PC-9 (cell line): ENCODE results near the gene CTRB2. TPM values are rescaled to one million over a fixed set of nuclear protein-coding genes. Genes with fewer than 3 reads are reported as not detected.
A peak's percentile ranks its signal among the peaks of the same experiment; 100 is the strongest.

ENCODE experiments used
- BruUV-seq: library from RNA; stranded (reverse); fragments of 400-500 nt; replicated peaks from 2 replicates; lab custom pipeline; 2021; lab: Mats Ljungman, UMichigan
- CTCF ChIA-PET: fragments of 300-600 bp; sonication (Branson Sonifier 250); formaldehyde crosslinking; loops from one replicate; lab custom pipeline; 2022; ENCODE audit warnings: antibody characterized with exemption; lab: Charles Lee
- POLR2A ChIA-PET: fragments of 300-600 bp; sonication (Branson Sonifier 250); formaldehyde crosslinking; loops from one replicate; lab custom pipeline; 2022; ENCODE audit warnings: antibody characterized with exemption; ENCODE audit not compliant: unreplicated experiment; lab: Charles Lee
- DNase-seq, 2 experiments: peaks; one replicate each; pipeline versions ENCODE4 v3.0.0 to v3.0.0-alpha.2; 2015 to 2022; ENCODE audit warnings: mixed read lengths in 1 of 2
- H2AFZ ChIP-seq: fragments of 200-600 bp; sonication (generic); 2 replicates; pipeline ENCODE4 v1.8.1; 2017; ENCODE audit warnings: antibody characterized with exemption
- H3F3A ChIP-seq: fragments of 200-600 bp; sonication (generic); 2 replicates; pipeline ENCODE4 v1.8.1; 2017; ENCODE audit warnings: antibody characterized with exemption, mild to moderate bottlenecking, low read depth; ENCODE audit not compliant: insufficient read depth
- H3K27ac ChIP-seq: fragments of 200-600 bp; sonication (generic); 2 replicates; pipeline ENCODE4 v1.6.1; 2016; ENCODE audit warnings: mixed run types
- H3K27me3 ChIP-seq: fragments of 200-600 bp; sonication (generic); 2 replicates; pipeline ENCODE4 v1.6.1; 2016; ENCODE audit warnings: low read depth, mixed run types; ENCODE audit not compliant: insufficient read depth
- H3K36me3 ChIP-seq: fragments of 200-600 bp; sonication (generic); 2 replicates; pipeline ENCODE4 v1.6.1; 2016; ENCODE audit warnings: low read depth, mixed run types
- H3K4me1 ChIP-seq: fragments of 200-600 bp; sonication (generic); replicated peaks from 2 replicates; pipeline ENCODE4 v1.6.1; 2016; ENCODE audit warnings: mixed run types; ENCODE audit not compliant: insufficient read depth
- H3K4me2 ChIP-seq: fragments of 200-600 bp; sonication (generic); 2 replicates; pipeline ENCODE4 v1.6.1; 2017; ENCODE audit warnings: mixed run types
- H3K4me3 ChIP-seq: fragments of 200-600 bp; sonication (generic); 2 replicates; pipeline ENCODE4 v1.6.1; 2016; ENCODE audit warnings: mixed run types
- H3K79me2 ChIP-seq: fragments of 200-600 bp; sonication (generic); 2 replicates; pipeline ENCODE4 v1.6.1; 2017; ENCODE audit warnings: low read depth, mixed run types
- H3K9me2 ChIP-seq: fragments of 200-600 bp; sonication (generic); 2 replicates; pipeline ENCODE4 v1.8.1; 2017; ENCODE audit warnings: mild to moderate bottlenecking; ENCODE audit not compliant: insufficient read depth
- H3K9me3 ChIP-seq: fragments of 200-600 bp; sonication (generic); 2 replicates; pipeline ENCODE4 v1.8.1; 2016; ENCODE audit warnings: low read depth; ENCODE audit not compliant: insufficient read depth
- H4K20me1 ChIP-seq: fragments of 200-600 bp; sonication (generic); 2 replicates; pipeline ENCODE4 v1.8.1; 2017; ENCODE audit not compliant: insufficient read depth
- EZH2 ChIP-seq: fragments of 200-600 bp; sonication (generic); IDR thresholded peaks from 2 replicates; pipeline ENCODE4 v1.8.0; 2017; ENCODE audit warnings: antibody characterized with exemption, low read depth
- intact Hi-C: fragments of 100-400 bp; cut with micrococcal nuclease; formaldehyde crosslinking; loops from one replicate; pipeline ENCODE4 v1.10.0; 2022; ENCODE audit not compliant: unreplicated experiment
- total RNA-seq: library from RNA; stranded (reverse); gene quantifications from 2 replicates; pipeline ENCODE4 v1.2.3, GENCODE V29; 2021
- TF ChIP-seq, protein P1 (sequence below): fragments of 200-600 bp; sonication (generic); conservative IDR thresholded peaks from 2 replicates; pipeline ENCODE4 v1.6.1; 2017; ENCODE audit warnings: mixed run types, antibody characterized with exemption, mild to moderate bottlenecking, moderate library complexity

Gene CTRB2
- total RNA-seq, 1 experiment from 2014 or later, result not detected

DNA sequence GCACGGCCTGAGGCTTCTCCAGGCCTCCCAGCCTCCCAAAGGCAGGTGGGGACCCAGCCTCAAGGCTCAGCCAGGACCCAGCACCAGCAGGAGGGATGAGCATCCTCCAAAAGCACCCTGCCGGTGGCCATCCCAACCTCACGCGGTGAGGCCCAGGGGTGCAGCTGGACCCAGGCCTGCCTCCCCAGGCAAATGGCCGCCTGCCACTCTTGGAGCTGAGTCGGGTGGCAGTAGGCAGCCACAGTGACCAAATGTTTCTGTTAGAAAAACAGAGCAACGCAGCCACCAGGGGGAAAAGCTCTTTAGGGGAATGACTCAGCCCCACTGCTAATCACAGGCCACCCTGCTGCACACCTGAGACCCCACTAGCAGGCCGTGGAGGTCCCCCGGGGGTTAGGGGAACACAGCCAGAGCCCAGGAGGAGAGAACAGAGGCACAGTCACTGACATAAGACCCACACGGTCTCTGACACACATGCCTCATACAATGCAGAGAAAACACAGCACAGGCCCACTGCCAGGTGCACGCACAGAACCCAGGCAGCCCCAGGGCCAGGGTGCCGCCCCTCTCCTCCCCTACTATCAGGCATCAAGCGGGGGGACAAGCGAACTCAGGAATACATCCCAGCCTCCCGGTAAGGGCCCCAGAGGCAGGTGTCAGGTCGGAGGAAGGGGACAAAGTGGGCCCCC is 32.0 kb upstream of the CTRB2 start:
- DNase-seq, result no peak
- peaks cover 16% of the 10 kb centered on the region for H3K4me1 ChIP-seq
- no peak overlapping the region for H3K27ac ChIP-seq
- H3K27me3 ChIP-seq, result no peaks in the 10 kb centered on the region
- CTCF ChIA-PET, result no interaction called here
- H4K20me1 ChIP-seq, result peaks cover 8% of the 10 kb centered on the region
- peaks cover 10% of the 10 kb centered on the region; the same call in 1 of the 2 replicates for H3K36me3 ChIP-seq
- no peak overlapping the region for H2AFZ ChIP-seq
- POLR2A ChIA-PET, result no interaction called here
- no TSS peak for BruUV-seq
- intact Hi-C loops, result no loop called here
- H3K9me2 ChIP-seq, result no peaks in the 10 kb centered on the region
- no peak overlapping the region for H3K4me2 ChIP-seq
- TF ChIP-seq, protein P1, sequence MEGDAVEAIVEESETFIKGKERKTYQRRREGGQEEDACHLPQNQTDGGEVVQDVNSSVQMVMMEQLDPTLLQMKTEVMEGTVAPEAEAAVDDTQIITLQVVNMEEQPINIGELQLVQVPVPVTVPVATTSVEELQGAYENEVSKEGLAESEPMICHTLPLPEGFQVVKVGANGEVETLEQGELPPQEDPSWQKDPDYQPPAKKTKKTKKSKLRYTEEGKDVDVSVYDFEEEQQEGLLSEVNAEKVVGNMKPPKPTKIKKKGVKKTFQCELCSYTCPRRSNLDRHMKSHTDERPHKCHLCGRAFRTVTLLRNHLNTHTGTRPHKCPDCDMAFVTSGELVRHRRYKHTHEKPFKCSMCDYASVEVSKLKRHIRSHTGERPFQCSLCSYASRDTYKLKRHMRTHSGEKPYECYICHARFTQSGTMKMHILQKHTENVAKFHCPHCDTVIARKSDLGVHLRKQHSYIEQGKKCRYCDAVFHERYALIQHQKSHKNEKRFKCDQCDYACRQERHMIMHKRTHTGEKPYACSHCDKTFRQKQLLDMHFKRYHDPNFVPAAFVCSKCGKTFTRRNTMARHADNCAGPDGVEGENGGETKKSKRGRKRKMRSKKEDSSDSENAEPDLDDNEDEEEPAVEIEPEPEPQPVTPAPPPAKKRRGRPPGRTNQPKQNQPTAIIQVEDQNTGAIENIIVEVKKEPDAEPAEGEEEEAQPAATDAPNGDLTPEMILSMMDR, result no peak
- no peak for TF ChIP-seq EZH2
- H3F3A ChIP-seq, result peaks cover 7% of the 10 kb centered on the region; the same call in 1 of the 2 replicates
- H3K9me3 ChIP-seq, result no peaks in the 10 kb centered on the region
- no peak overlapping the region for H3K4me3 ChIP-seq
- peaks cover 42% of the 10 kb centered on the region for H3K79me2 ChIP-seq

DNA sequence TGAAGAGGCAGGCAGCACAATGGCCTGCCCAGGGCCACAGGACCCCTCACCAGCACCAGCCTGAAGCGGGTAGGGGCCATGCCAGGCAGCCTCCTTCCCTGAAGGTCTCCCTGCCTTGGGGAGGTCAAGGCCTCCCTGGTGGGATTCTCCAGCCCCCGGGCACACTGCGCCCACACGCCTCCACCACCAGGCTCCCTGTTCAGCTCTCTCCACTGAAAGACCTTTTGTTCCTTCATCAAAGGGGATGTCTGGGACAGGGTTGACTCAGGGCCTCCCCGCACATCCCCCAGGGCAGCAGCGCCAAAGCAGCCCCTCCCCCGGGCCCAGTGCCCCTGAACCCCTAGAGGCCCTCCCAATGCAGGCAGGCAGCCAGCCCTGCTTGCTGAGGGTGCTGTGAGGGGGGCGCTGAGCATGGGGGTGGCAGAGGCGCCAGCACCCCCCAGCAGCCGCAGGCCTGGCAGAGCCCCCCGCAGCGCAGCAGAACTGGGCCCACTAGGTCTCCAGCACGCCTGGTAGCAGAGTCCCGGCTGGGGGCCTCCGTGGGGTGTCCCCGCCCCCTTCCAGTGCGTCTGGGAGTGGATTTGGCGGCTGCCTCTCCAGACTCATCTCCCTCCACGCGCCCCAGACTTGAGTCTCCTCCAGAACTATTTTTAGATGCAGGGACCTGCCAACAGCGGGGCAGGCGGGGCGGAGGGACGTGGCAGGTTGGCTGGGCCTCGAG is 31.3 kb upstream of the CTRB2 start:
- Histone ChIP-seq H3K9me3 (no peaks in the 10 kb centered on the region), H3K79me2 (peaks cover 37% of the 10 kb centered on the region), H3K4me3 (no peak overlapping the region), H2AFZ (no peak overlapping the region), H3K27ac (no peak overlapping the region), H3K9me2 (no peaks in the 10 kb centered on the region), H3K4me2 (no peak overlapping the region), H3F3A (peaks cover 7% of the 10 kb centered on the region; the same call in 1 of the 2 replicates), H4K20me1 (peaks cover 8% of the 10 kb centered on the region), H3K4me1 (peaks cover 12% of the 10 kb centered on the region), H3K27me3 (no peaks in the 10 kb centered on the region), H3K36me3 (peaks cover 10% of the 10 kb centered on the region; the same call in 1 of the 2 replicates)
- no TSS peak for BruUV-seq
- peak in 1 of 2 experiments; percentile 36 for DNase-seq
- TF ChIP-seq EZH2, result no peak
- TF ChIP-seq, protein P1, result no peak
- ChIA-PET POLR2A (no interaction called here), CTCF (no interaction called here)
- intact Hi-C loops, result no loop called here

DNA sequence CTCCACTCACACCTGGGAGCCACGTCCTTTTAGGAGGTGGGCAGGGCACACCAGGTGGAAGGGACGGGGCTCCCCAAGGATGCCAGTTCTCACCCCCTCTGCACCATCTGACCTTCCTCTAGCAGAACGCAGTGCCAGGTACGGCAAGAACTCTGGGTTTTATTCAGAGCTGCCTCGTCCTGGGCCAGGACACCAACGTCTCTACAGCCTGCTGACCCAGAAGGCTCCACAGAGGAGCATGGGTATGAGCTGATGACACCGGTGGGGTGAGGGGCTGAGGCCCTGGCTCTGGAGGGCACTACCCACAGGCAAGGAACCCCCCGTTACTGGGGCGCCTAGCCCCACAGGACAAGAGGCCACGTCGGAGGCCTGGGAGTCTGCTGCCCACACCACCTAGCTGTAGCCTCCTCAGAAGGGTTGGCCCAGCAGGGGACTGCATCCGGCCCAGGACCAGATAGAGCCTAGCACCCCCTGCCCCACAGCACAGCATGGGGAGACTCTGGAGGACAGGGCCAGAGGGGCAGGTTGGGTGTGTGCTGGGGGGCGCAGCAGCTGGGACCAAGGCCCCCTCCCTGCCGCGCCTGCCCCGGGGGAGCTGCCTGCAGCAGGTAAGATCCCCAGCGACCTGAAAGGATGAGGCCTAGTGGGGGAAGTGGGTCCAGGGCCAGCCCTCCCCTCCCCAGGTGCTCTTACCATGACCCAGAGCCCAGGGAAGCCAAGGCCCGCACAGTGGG is 30.6 kb upstream of the CTRB2 start:
- DNase-seq, result no peak
- intact Hi-C loops, result no loop called here
- Histone ChIP-seq H2AFZ (no peak overlapping the region), H3K27ac (no peak overlapping the region), H4K20me1 (peaks cover 8% of the 10 kb centered on the region), H3K4me2 (no peak overlapping the region), H3K4me1 (peaks cover 12% of the 10 kb centered on the region), H3K79me2 (peaks cover 32% of the 10 kb centered on the region), H3K36me3 (peaks cover 10% of the 10 kb centered on the region; the same call in 1 of the 2 replicates), H3K9me3 (no peaks in the 10 kb centered on the region), H3F3A (peaks cover 7% of the 10 kb centered on the region; the same call in 1 of the 2 replicates), H3K4me3 (no peak overlapping the region), H3K9me2 (no peaks in the 10 kb centered on the region), H3K27me3 (no peaks in the 10 kb centered on the region)
- no TSS peak for BruUV-seq
- TF ChIP-seq EZH2, result no peak
- TF ChIP-seq, protein P1, result no peak
- CTCF ChIA-PET, result no interaction called here
- POLR2A ChIA-PET, result no interaction called here
